Retinal pigment epithelial cell (primary cell): ENCODE results near the gene SLC23A1.

Experiments used
- DNase-seq: peaks from one replicate; pipeline ENCODE4 v3.0.0-alpha.2; 2010; ENCODE audit warnings: low read depth
- H3K4me3 ChIP-seq: 2 replicates; pipeline ENCODE4 v1.5.1; 2011; ENCODE audit warnings: mild to moderate bottlenecking, low read length, control low read depth, moderate library complexity
- CTCF ChIP-seq: conservative IDR thresholded peaks from 2 replicates; pipeline ENCODE4 v1.5.1; 2011; ENCODE audit warnings: low read depth, low read length, control low read depth, inconsistent platforms

SLC23A1 gene

GRCh38 chr5:139419226-139420192 lies 36.4 kb upstream of the SLC23A1 start:
- no peak for DNase-seq
- TF ChIP-seq CTCF, result no peak
- no peak overlapping the region for H3K4me3 ChIP-seq

- DNase-seq, result no peak
- H3K4me3 ChIP-seq, result no peak overlapping the region
- no peak for TF ChIP-seq CTCF
These were observed 35.7 kb upstream of the SLC23A1 start for GRCh38 chr5:139418793-139419192.

GRCh38 chr5:139417214-139417613 lies 34.1 kb upstream of the SLC23A1 start:
- TF ChIP-seq CTCF, result no peak
- DNase-seq, result no peak
- no peak overlapping the region for H3K4me3 ChIP-seq

- DNase-seq, result no peak
- H3K4me3 ChIP-seq, result no peak overlapping the region
- TF ChIP-seq CTCF, result no peak
These were observed 33.6 kb upstream of the SLC23A1 start for GRCh38 chr5:139416651-139417050.

- no peak overlapping the region for H3K4me3 ChIP-seq
- TF ChIP-seq CTCF, result no peak
- no peak for DNase-seq
These were observed 32.8 kb upstream of the SLC23A1 start for GRCh38 chr5:139415869-139416268.

GRCh38 chr5:139415221-139415861 lies 32.2 kb upstream of the SLC23A1 start:
- DNase-seq, result no peak
- H3K4me3 ChIP-seq, result no peak overlapping the region
- TF ChIP-seq CTCF, result no peak
